ENCODE results near the gene LRSAM1. TPM values are rescaled to one million over a fixed set of nuclear protein-coding genes. Genes with fewer than 3 reads are reported as not detected.

The LRSAM1 gene
- total and polyA plus RNA-seq, 2 of the 8 experiments (the other 6 are each of a cell fraction or from before 2014, with no cell fraction given): 9.7 to 18.3 TPM

GRCh38 chr9:127527560-127528268 lies 76.4 kb downstream of the LRSAM1 start:
- Histone ChIP-seq H2BK5ac (ENCODE audit: low read depth, low read length) (peak overlapping the region; percentile 88; the same call in 1 of the 2 replicates), H3K18ac (ENCODE audit: extremely low read depth, low read length) (peak overlapping the region; percentile 85), H3K4ac (replicated peaks; ENCODE audit: insufficient read length, low read depth, low read length) (peak overlapping the region; percentile 40), H3K79me1 (ENCODE audit: low read depth, low read length) (no peaks in the 10 kb centered on the region), H3K27ac (ENCODE audit: low read depth, low read length) (no peak overlapping the region), H3K4me3 (ENCODE audit: extremely low read depth in 1 of 4, insufficient read depth in 2 of 4, low read depth in 3 of 4, low read length in 4 of 4) (no peak overlapping the region), H3K27me3 (replicated peaks in 1 of 4; ENCODE audit: control insufficient read depth in 3 of 4, extremely low read depth in 1 of 4, insufficient read depth in 3 of 4, low read length in 3 of 4) (no peaks in the 10 kb centered on the region), H3K9me3 (ENCODE audit: insufficient read depth in 2 of 2, low read depth in 1 of 2, low read length in 1 of 2) (peaks cover 29 to 33% of the 10 kb centered on the region in 2 experiments), H3K14ac (ENCODE audit: insufficient read length) (no peak overlapping the region), H2BK20ac (ENCODE audit: low read length) (peak overlapping the region; percentile 93; the same call in 1 of the 2 replicates), H3K36me3 (ENCODE audit: control insufficient read depth in 2 of 4, insufficient read depth in 4 of 4, low read length in 3 of 4) (peaks cover 0 to 32% (median 20%) of the 10 kb centered on the region in 4 experiments; a peak in 6 of 8 replicates), H4K20me1 (replicated peaks in 1 of 2; ENCODE audit: control insufficient read depth in 1 of 2, insufficient read depth in 2 of 2, low read length in 2 of 2) (no peaks in the 10 kb centered on the region), H3K9ac (replicated peaks in 1 of 4; ENCODE audit: extremely low read depth in 1 of 4, low read depth in 3 of 4, low read length in 3 of 4) (no peak overlapping the region), H3K56ac (replicated peaks; ENCODE audit: insufficient read length, low read depth, low read length) (no peak overlapping the region), H2AFZ (ENCODE audit: low read length) (no peak overlapping the region), H3K4me1 (replicated peaks in 1 of 4; ENCODE audit: control insufficient read depth in 3 of 4, insufficient read depth in 4 of 4, low read length in 3 of 4) (peaks cover 3 to 28% (median 12%) of the 10 kb centered on the region in 4 experiments), H4K91ac (replicated peaks; ENCODE audit: insufficient read length, low read length) (peak overlapping the region; percentile 49), H4K8ac (ENCODE audit: extremely low read depth, insufficient read depth, low read length) (no peak overlapping the region; the same call in 1 of the 2 replicates), H2BK120ac (replicated peaks; ENCODE audit: low read depth, low read length) (no peak overlapping the region), H2AK5ac (ENCODE audit: low read depth, low read length) (peak overlapping the region; percentile 93; the same call in 1 of the 2 replicates), H3K23ac (ENCODE audit: insufficient read length) (no peak overlapping the region), H4K5ac (ENCODE audit: insufficient read length, low read depth, low read length) (no peak overlapping the region), H2BK12ac (ENCODE audit: low read depth, low read length) (peak overlapping the region; percentile 60; the same call in 1 of the 2 replicates), H3K4me2 (ENCODE audit: insufficient read depth in 1 of 2, low read depth in 2 of 2, low read length in 2 of 2) (peak overlapping the region; percentile 50 to 51; a peak in 1 of 4 replicates), H3K23me2 (ENCODE audit: low read depth, low read length) (no peaks in the 10 kb centered on the region), H3K79me2 (ENCODE audit: control insufficient read depth in 1 of 2, insufficient read depth in 2 of 2, low read length in 2 of 2) (no peaks in the 10 kb centered on the region), H2BK15ac (ENCODE audit: low read length) (peak overlapping the region; percentile 97; the same call in 1 of the 2 replicates)
- no peak for TF ChIP-seq CBX5 (IDR thresholded peaks at IDR 0.05; ENCODE audit: low read depth, low read length)
- TF ChIP-seq BACH1 (IDR thresholded peaks at IDR 0.05; ENCODE audit: low read length): no peak
- peak; percentile 69; the same call in 1 of the 2 replicates for TF ChIP-seq KDM1A (IDR thresholded peaks at IDR 0.05; ENCODE audit: borderline replicate concordance, low read length)
- no peak for TF ChIP-seq SIX5 (IDR thresholded peaks at IDR 0.05; ENCODE audit: low read depth, low read length)
- TF ChIP-seq SP2 (IDR thresholded peaks at IDR 0.05; ENCODE audit: low read length): no peak
- no peak for TF ChIP-seq POU5F1 (IDR thresholded peaks at IDR 0.05; ENCODE audit: low read depth, low read length)
- TF ChIP-seq NRF1 (IDR thresholded peaks at IDR 0.05; ENCODE audit: low read depth, low read length): no peak
- TF ChIP-seq BRCA1 (IDR thresholded peaks at IDR 0.05; ENCODE audit: low read depth, low read length): no peak
- WGBS, 2 experiments (ENCODE audit: extremely low coverage in 1 of 2, insufficient coverage in 1 of 2, insufficient read length in 1 of 2, insufficient replicate concordance in 2 of 2, low coverage in 1 of 2, low lambda C conversion rate in 2 of 2, missing lambda C conversion rate in 1 of 2): 91% methylated on average over 13 of the region's 17 CpGs; no CpG with 5 or more reads in 1 of the 2 experiments
- ChIA-PET POLR2A (ENCODE audit: partially characterized antibody) (interaction anchor here (0.6 to 2.8 kb wide), 6 partner anchors 9 to 77 kb away, joined by 3 to 11 read pairs (median 4); partner anchors contain the start of genes LRSAM1 and RPL12), CTCF (ENCODE audit: partially characterized antibody) (interaction anchor here (0.5 to 7.1 kb wide), 17 partner anchors 8 to 397 kb away, joined by 3 to 105 read pairs (median 4); partner anchors contain the start of gene CFAP157)
- no peak for FAIRE-seq
- DNase-seq (ENCODE audit: low read depth in 1 of 2, low spot score in 2 of 2): no peak

All from H1 (cell line).